NCI-H2196 treated with DMSO at 0.1 percent for 48 hours (cell line): ENCODE results near the gene TBCC.

Experiments
- DNase-seq: peaks from one replicate; lab custom pipeline; 2025; ENCODE audit not compliant: unreplicated experiment; lab: John Stamatoyannopoulos, UW

TBCC gene

DNA sequence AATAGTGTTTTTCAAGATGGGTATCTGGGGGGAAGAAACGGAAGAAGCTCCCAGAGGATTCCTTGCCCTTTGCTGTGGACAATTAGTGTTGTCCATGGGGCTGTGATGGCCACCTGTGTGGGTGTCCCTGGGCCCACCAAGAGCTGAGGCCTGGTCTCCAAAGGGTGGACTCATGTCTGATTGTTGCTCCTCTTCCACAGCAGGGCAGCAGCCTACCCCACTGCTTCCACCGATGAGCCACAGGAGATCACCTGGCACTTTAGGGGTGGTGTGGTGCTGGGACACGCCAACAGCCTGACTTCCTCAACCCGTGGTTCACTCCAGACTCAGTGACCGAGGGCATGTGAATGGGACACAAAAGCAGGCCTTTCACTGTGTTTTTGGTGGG, 48.6 kb downstream of the TBCC start:
- no peak for DNase-seq

DNA sequence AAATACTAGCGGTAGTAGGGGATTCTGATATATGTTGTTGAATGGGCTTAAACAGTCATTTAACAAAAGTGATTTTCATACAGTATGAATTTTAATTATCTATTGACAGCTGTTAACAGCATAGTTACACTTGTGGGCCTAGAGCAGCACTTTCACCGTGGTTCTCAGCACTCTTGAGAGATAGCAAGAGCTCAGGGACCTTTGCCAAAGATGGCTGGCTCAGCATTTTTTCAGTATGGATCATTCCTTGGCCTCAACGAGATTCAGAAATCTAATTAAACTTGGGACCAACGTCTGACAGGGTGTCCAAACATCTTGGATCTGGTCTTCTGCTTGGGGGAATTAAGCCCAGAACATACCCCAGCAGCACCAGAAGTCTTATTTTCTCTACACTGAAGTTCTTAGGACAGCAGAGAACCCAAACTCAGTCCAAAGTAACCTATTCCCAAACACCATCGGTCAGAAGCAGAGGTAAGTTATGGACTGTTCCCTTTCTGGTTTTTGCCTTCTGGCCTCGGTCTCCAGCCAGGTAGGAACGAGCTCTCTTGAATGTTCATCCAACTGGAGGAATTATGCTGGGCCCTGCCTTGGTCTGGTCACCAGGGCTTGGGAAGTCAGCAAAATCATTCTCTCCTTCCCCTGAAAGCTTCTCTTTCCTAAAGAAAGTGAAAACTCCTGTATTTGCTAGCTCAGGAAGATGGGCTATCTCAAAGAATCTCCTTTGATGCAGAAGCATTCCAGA, 49.2 kb downstream of the TBCC start:
- no peak for DNase-seq

DNA sequence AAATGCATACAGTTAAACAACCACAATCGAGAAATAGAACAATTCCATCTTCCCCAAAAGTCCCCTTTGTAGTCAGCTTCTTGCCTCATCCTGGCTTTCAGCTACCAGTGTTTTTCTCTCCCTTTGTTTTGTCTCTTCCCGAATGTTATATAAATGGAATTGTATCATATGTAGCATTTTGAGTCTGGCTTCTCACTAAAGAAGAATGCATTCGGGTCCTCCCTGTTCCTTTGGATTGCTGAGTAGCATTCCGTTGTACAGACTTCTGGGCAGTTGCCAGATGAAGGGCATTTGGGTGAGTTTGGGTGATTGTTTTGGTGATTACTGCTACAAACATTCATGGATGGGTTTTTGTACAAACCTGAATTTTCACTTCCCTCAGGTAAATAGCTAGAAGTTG, 51.3 kb downstream of the TBCC start:
- no peak for DNase-seq
